Measurements from ENCODE around the gene ZNF169.
"Not testable (repeated sequence)": the region's sequence is repeated elsewhere in the genome, so short reads cannot be mapped to it uniquely, and the experiment has no call there.

The ZNF169 gene

GRCh38 chr9:94287877-94288513 lies 28.9 kb downstream of the ZNF169 start:
- DNase-seq = no peak

DNA sequence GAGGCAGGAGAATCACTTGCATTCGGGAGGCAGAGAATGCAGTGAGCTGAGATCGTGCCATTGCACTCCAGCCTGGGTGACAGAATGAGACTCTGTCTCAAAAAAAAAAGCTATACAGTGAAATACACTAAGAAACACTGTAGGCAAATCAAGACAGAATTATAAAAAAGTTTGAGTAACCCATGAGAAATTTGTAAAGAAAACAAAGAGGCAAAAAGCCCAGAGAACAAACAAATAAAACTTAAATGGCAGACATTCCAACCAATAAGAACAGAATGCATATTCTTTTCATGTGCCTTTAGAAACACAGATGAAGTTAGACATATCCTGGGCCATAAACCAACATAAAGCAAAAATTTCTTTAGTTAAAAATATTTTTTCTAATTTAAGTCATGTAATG lies 30.6 kb downstream of the ZNF169 start:
- DNase-seq = no peak

DNA sequence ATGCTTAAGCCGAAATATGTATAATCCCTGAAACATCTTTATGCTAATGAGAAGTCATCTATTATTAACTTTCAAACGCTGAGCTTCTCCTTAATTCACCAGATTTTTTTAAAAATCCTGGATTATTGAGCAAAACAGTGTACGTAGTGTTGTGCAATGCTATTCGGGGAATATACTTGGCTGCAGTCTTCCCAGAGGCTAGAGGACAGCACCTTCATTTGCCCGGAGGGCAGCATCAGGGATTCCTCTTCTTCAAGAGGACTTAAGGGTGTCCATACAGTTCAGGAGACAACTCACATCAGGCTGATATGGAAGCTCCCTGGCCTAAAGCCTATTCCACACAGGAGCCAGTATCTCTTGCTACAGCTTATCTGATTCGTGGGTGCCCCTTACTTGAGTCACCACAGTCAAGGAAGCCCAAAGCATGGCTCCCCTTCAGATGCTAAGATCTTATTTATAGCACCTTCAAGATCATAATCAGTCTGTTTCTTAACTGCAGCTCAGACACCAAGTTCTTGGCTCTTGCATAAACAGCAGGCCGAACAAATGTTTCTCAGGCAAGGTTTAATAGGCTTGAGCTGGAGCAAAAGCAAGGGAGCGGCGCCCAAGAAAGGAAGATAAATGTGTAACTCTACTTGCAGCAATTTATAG lies 40.0 kb downstream of the ZNF169 start:
- no peak for DNase-seq

GRCh38 chr9:94300470-94301301 lies 41.6 kb downstream of the ZNF169 start:
- no peak for DNase-seq

- DNase-seq = no peak
Measured at GRCh38 chr9:94301583-94301982, 42.5 kb downstream of the ZNF169 start.

DNA sequence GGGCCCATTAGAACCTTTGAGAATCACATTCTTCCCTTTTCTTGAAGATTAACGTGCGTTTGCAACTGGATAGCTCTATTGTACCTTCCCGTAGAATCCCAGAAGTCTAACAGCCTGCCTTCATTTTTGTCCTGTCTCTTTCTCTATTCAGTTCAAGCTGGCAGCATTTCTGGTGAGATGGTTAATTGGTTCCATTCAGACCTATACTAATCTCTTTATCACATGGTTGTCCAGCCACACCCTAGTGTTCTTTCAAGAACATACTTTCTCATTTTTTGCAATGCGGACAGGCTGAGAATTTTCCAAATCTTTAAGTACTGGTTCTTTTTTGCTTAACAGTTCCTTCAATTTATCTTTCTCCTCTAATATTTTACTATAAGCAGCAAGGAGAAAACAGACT lies 43.3 kb downstream of the ZNF169 start:
- no peak for DNase-seq

DNA sequence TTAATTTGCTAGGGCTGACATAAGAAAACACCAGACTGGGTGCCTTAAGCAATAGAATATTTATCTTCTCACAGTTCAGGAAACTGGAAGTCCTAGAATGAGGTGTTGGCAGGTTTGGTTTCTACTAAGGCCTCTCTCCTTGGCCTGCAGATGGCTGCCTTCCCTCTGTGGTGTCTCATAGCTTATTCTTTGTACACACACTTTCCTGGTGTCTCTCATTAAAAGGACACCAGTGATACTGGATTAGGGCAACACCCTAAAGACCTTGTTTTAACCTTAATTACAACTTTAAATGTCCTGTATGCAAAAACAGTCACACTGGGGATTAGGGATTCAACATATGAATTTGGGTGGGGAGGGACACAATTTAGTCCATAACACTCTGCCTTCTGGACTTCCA lies 44.2 kb downstream of the ZNF169 start:
- no peak for DNase-seq

GRCh38 chr9:94315034-94315984 lies 56.2 kb downstream of the ZNF169 start:
- DNase-seq = not testable (repeated sequence)

DNA sequence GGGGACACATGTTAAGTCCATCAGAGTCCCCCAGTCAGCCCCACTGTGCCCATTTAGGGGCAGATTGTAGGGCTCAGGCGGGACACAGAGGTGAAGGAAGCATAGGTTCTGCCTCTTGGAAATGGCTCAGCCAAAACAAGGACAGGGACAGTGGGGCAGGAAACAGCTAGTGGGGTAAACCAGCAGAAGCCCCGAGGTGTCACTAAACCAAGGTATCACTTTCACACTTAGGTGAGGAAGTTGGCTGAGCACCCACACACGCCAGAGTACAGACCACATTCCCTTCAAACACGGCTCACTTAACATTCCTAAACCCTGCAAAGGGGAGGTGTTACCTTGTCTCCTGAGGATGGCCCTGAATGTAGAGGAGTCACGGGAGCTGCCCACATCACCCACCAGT lies 57.1 kb downstream of the ZNF169 start:
- not testable (repeated sequence) for DNase-seq

GRCh38 chr9:94317949-94318657 lies 59.0 kb downstream of the ZNF169 start:
- DNase-seq = not testable (repeated sequence)

GRCh38 chr9:94322342-94322940 lies 63.3 kb downstream of the ZNF169 start:
- not testable (repeated sequence) for DNase-seq

DNA sequence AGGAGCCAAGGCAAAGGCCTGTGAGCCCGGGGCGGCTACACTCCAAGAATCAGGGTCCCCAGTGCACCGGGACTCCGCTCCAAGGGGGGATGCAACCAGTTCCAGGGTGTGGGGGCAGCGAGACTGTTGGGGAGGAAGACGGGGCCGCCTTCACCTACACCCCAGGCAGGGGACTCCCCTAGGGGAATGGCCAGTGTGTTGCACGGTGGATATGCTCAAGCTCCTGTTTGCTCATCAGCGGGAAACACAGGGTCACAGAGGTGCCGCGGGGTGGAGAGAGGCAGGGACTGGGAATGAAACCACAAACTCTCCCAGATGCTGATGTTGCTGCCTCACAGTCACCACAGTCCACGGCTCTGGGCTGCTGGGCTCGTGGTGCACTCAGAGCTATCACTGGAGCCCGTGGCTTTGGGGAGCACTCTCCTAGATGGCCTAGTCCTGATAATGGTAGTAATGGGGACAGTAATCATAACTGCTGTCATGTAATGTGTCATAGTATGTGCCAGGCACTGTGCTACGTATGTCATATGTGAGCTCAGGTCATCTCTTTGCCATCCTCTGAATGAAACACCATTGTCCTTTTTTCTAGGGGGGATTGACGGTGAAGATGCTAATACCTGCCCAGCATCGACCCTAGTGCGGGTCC lies 64.2 kb downstream of the ZNF169 start:
- DNase-seq = not testable (repeated sequence)

DNA sequence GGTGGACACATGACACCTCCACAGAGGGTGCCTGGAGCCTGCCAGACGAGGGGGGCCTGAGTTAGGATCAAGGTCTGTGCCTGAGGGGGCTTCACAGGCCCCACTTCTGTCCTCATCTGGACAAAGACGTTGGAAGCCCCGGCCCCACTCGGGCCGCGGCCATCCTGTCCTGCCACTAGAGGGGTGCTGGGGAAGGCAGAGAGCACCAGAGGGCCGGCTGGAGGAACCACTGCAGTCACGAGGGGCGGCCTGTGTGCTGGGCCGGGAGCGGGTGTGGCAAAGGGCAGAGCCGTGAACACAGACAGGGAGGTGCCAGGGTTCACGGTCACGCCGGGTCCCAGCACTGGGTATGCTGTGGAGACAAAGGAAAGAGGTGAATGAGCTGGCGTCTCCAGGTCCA lies 66.5 kb downstream of the ZNF169 start:
- DNase-seq = not testable (repeated sequence)

DNA sequence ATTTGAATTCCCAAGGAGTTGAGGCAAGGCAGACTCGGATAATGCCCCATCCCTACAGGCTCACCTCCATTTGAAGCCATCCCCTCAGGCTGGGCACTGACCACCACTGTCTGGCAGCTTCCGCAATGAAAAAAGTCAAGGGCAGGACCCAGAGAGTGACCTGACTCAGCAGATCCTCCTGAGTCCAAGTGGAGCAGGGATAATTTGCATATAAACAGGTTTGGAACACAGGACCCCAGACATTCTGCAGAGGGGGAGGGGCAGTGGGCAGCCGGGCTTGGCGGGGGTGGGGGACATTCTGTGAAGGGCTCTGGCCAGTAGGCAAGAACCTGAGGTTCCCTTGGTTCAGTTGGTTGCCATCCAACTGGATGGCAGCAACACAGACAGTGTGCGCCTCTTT lies 69.4 kb downstream of the ZNF169 start, which contains the start of gene NUTM2F:
Gene NUTM2F (minus strand): TSS at position 101 of the 400 bp plus-strand sequence. CDS start 21 bp downstream, at position 80.
- DNase-seq = not testable (repeated sequence)

GRCh38 chr9:94336445-94336844 lies 77.3 kb downstream of the ZNF169 start:
- DNase-seq = not testable (repeated sequence)

DNA sequence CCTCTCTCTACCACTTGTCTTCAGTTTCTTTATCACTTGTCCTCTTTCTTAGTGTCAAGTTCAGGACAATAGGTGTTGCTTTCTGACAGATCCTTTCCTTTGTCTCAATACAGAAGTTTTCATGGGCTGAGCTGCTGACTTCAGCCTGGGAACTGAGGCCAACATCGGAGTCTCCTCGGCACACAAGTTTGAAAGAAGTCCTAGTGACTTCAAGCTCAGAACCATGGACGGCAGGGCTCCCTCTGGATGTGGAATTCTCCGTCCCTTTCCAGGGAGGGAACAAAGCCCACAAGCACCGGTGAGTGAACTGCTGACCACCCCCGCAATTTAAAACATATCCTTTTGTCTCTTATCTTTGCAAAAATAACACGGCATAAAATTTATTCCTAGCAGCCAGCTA lies 79.6 kb downstream of the ZNF169 start:
- not testable (repeated sequence) for DNase-seq

DNA sequence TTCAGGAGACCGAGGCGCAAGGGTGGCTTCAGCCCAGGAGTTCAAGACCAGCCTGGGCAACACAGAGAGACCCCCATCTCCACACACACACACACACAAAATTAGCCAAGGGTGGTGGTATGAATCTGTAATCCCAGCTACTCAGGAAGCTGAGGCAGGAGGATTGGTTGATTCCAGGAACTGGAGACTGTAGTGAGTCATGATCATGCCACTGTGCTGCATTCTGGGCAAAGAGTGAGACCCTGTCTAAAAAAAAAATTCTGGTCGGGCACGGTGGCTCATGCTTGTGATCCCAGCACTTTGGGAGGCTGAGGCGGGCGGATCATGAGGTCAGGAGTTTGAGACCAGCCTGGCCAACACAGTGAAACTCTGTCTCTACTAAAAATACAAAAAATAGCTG lies 80.6 kb downstream of the ZNF169 start:
- DNase-seq = not testable (repeated sequence)

GRCh38 chr9:94340750-94341149 lies 81.7 kb downstream of the ZNF169 start:
- not testable (repeated sequence) for DNase-seq

DNA sequence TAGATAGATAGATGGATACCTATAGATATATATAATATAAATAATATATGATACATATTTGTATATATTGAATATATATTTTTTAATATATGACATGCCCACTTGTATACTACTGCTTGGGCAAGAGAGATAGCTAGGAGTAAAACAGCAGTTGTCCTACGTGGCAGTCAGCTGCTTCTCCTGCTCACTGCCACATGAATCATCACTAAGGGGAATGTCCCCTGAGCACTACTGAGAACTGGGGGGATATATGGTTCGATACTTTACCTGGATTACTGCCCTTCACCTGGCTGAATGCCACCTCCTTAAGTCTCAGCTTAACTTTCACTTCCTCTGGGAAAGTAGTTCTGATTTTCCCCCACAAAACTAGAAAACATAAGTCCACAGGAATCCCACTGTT lies 82.6 kb downstream of the ZNF169 start:
- not testable (repeated sequence) for DNase-seq

DNA sequence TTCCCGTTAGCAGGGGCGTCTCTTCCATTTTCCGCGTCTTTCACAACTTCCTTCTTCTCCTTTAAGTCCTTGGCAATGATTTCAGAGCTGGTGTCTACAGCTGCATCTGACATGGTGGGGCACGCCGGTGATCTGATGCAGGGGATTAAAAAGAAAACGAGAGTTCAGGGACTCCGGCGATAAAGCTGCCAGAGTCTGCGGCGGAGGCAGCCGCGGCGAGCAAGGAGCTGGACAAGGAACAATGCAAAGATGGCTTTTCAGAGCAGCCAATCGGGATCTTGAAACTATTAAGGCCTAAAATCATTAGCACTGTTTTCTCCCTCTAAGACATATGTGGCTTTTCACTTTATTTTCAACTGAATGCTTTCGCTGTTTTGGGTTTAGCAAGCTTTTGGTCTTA lies 88.4 kb downstream of the ZNF169 start:
- DNase-seq = not testable (repeated sequence)

DNA sequence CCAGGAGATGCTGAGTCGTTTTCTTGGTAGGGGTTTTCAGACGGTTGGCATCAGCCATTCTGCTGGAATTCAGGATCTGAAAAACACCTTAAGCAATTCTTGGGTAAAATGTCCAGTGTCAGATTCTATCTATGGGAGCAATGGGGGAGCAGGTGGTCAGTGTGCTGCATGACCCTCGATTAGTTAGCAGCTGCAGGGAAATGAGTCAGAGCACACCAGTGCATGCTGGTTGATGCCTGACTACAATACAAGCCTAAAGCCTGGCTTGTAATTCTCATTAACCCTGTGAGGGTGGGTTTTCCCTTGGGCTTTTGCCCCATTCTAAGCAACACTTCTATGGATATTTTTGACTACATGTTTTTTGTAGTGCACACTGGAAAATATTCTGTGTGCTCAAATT lies 89.7 kb downstream of the ZNF169 start:
- not testable (repeated sequence) for DNase-seq

Measured in CD4-positive, alpha-beta T cell treated with Interferon alpha-2 for 1 hour (primary cell).